Activated CD8-positive, alpha-beta T cell treated with anti-CD3 and anti-CD28 coated beads, Interleukin-2, amount 10 ng/mL, durations not matched to agents 7 days and 5 days (primary cell): ENCODE results near the gene ALDH4A1. TPM values are rescaled to one million over a fixed set of nuclear protein-coding genes. Genes with fewer than 3 reads are reported as not detected.

ENCODE experiments used
- ATAC-seq: fragments of 150-1000 bp; cut with Tn5 transposase; one replicate; pipeline ENCODE4 v1.10.0; 2021; ENCODE audit warnings: moderate library complexity
- CTCF ChIA-PET: fragments of 350-600 bp; sonication (Branson Sonifier 250); formaldehyde crosslinking; loops from one replicate; lab custom pipeline; 2021; ENCODE audit warnings: antibody characterized with exemption; lab: Charles Lee
- POLR2A ChIA-PET: fragments of 350-600 bp; sonication (Branson Sonifier 250); formaldehyde crosslinking; loops from one replicate; lab custom pipeline; 2021; ENCODE audit warnings: antibody characterized with exemption; lab: Charles Lee
- DNase-seq: peaks from one replicate; pipeline ENCODE4 v3.0.0-alpha.2; 2020
- H3K27ac Mint-ChIP-seq: one replicate; pipeline ENCODE4 v1.8.0; 2021; ENCODE audit warnings: mild to moderate bottlenecking, mixed read lengths
- H3K27me3 Mint-ChIP-seq: one replicate; pipeline ENCODE4 v1.8.0; 2021; ENCODE audit warnings: low read depth, mixed read lengths
- H3K36me3 Mint-ChIP-seq: one replicate; pipeline ENCODE4 v1.8.0; 2021; ENCODE audit warnings: low read depth, mixed read lengths
- H3K4me1 Mint-ChIP-seq: one replicate; pipeline ENCODE4 v1.8.0; 2021; ENCODE audit warnings: low read depth, mixed read lengths
- H3K4me3 Mint-ChIP-seq: one replicate; pipeline ENCODE4 v1.8.0; 2021; ENCODE audit warnings: mild to moderate bottlenecking, mixed read lengths
- H3K9me3 Mint-ChIP-seq: one replicate; pipeline ENCODE4 v1.8.0; 2022; ENCODE audit warnings: mixed read lengths; ENCODE audit not compliant: insufficient read depth
- total RNA-seq, 2 experiments: library from RNA; stranded (reverse); gene quantifications; one replicate each; pipeline ENCODE4 v1.2.3, GENCODE V29; 2021

Gene ALDH4A1
- total RNA-seq, 2 experiments from 2014 or later = 4.2 to 4.3 TPM

GRCh38 chr1:18946550-18947381 lies 44.4 kb upstream of the ALDH4A1 start:
- ChIA-PET CTCF (interaction anchor here (1.4 kb wide), 1 partner anchor 40 kb away, joined by 3 read pairs; no protein-coding TSS in a partner anchor), POLR2A (interaction anchor here (1.4 to 4.3 kb wide), 2 partner anchors 19 to 35 kb away, joined by 3 to 28 read pairs; no protein-coding TSS in a partner anchor)
- no peak overlapping the region for H3K4me3 Mint-ChIP-seq
- H3K36me3 Mint-ChIP-seq = no peaks in the 10 kb centered on the region
- ATAC-seq = no peak
- H3K9me3 Mint-ChIP-seq = no peaks in the 10 kb centered on the region
- peak overlapping the region; percentile 13 for H3K27ac Mint-ChIP-seq
- no peaks in the 10 kb centered on the region for H3K27me3 Mint-ChIP-seq
- peaks cover 63% of the 10 kb centered on the region for H3K4me1 Mint-ChIP-seq
- no peak for DNase-seq

DNA sequence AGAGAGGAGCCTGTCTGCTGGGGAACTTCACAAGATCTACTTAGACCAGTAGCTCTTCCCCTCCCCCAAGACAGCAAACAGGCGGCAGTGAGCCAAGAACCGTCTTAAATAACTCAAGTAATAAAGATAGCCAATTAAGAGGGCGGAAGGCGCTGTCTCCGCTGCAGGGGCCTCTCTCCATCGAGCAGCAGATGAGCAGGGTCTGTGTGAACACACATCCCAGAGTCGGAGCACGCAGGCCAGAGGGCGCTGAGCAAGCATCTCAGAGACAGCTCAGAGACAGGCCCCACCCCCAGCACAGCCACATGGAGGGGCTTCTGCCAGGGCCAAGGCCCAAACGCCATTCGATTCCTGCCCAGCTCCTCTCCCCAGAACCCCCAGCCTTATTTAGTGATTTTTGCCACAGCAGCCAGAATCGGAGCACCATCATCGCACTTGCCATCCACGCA lies 43.1 kb upstream of the ALDH4A1 start:
- Mint-ChIP-seq H3K27ac (no peak overlapping the region), H3K4me1 (peaks cover 49% of the 10 kb centered on the region), H3K4me3 (no peak overlapping the region), H3K9me3 (no peaks in the 10 kb centered on the region), H3K36me3 (no peaks in the 10 kb centered on the region), H3K27me3 (no peaks in the 10 kb centered on the region)
- ATAC-seq = no peak
- ChIA-PET CTCF (interaction anchor here (1.4 kb wide), 1 partner anchor 38 kb away, joined by 3 read pairs; no protein-coding TSS in a partner anchor), POLR2A (interaction anchor here (1.0 to 4.3 kb wide), 3 partner anchors 14 to 34 kb away, joined by 3 to 28 read pairs (median 3); no protein-coding TSS in a partner anchor)
- no peak for DNase-seq

DNA sequence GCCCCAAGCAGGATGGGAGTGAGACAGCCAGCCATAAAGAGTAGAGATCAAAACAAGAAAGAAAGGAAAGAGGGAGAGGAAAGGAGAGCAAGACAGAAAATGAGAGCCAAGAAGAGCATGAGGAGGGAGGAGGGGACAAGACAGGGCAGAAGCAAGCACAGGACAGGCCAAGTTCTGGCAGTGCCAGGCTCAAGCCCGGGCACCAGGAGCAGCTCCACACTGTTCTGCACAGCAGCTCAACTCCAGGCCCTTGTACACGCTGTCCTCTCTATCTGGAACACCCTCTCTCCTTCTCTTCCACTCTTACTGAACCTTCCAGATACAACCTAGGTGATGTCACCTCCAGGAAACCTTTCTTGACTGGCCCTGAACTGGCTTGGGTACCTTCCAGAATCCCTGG lies 42.5 kb upstream of the ALDH4A1 start:
- ChIA-PET CTCF (interaction anchor here (1.3 to 1.4 kb wide), 2 partner anchors 8 to 38 kb away, joined by 3 read pairs; no protein-coding TSS in a partner anchor), POLR2A (interaction anchor here (1.0 to 4.3 kb wide), 2 partner anchors 14 to 17 kb away, joined by 3 to 28 read pairs; no protein-coding TSS in a partner anchor)
- Mint-ChIP-seq H3K36me3 (no peaks in the 10 kb centered on the region), H3K4me3 (no peak overlapping the region), H3K27me3 (no peaks in the 10 kb centered on the region), H3K9me3 (no peaks in the 10 kb centered on the region), H3K4me1 (peaks cover 43% of the 10 kb centered on the region), H3K27ac (no peak overlapping the region)
- ATAC-seq (no peak), DNase-seq (no peak)

GRCh38 chr1:18943914-18944572 lies 41.7 kb upstream of the ALDH4A1 start:
- Mint-ChIP-seq H3K4me1 (peaks cover 36% of the 10 kb centered on the region), H3K4me3 (no peak overlapping the region), H3K27me3 (no peaks in the 10 kb centered on the region), H3K9me3 (no peaks in the 10 kb centered on the region), H3K36me3 (no peaks in the 10 kb centered on the region), H3K27ac (no peak overlapping the region)
- ATAC-seq = no peak
- no peak for DNase-seq
- ChIA-PET CTCF (interaction anchor here (1.0 to 1.3 kb wide), 3 partner anchors 9 to 160 kb away, joined by 3 to 4 read pairs (median 3); no protein-coding TSS in a partner anchor), POLR2A (interaction anchor here (0.7 to 4.3 kb wide), 3 partner anchors 13 to 17 kb away, joined by 3 to 28 read pairs (median 3); no protein-coding TSS in a partner anchor)

DNA sequence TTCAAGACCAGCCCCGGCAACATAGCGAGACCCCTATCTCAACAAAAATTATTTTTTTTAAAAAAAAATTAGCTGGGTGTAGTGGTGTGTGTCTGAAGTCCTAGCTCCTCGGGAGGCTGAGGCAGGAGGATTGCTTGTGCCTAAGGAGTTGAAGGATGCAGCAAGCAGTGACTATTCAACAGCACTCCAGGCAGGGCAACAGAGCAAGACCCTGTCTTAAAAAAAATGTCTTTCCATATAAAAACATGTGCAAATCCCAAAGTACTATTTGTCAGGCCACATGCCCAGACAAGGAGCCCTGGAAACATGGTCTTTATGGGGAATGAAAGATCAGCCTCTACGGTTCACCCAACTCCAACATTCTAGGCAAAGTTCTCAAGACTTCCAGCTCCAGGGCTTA lies 40.8 kb upstream of the ALDH4A1 start:
- Mint-ChIP-seq H3K27me3 (no peaks in the 10 kb centered on the region), H3K36me3 (no peaks in the 10 kb centered on the region), H3K4me1 (peaks cover 27% of the 10 kb centered on the region), H3K4me3 (no peak overlapping the region), H3K9me3 (no peaks in the 10 kb centered on the region), H3K27ac (no peak overlapping the region)
- POLR2A ChIA-PET = interaction anchor here (4.3 kb wide), 1 partner anchor 16 kb away, joined by 28 read pairs; no protein-coding TSS in a partner anchor
- CTCF ChIA-PET = interaction anchor here (1.0 to 1.3 kb wide), 2 partner anchors 31 to 161 kb away, joined by 3 to 4 read pairs; no protein-coding TSS in a partner anchor
- DNase-seq (no peak), ATAC-seq (no peak)

GRCh38 chr1:18942340-18942739 lies 40.0 kb upstream of the ALDH4A1 start:
- H3K27me3 Mint-ChIP-seq = no peaks in the 10 kb centered on the region
- POLR2A ChIA-PET = no interaction called here
- no peak overlapping the region for H3K4me3 Mint-ChIP-seq
- no peak overlapping the region for H3K27ac Mint-ChIP-seq
- no peak for DNase-seq
- no peaks in the 10 kb centered on the region for H3K9me3 Mint-ChIP-seq
- no peaks in the 10 kb centered on the region for H3K36me3 Mint-ChIP-seq
- H3K4me1 Mint-ChIP-seq = peaks cover 19% of the 10 kb centered on the region
- CTCF ChIA-PET = interaction anchor here (1.4 kb wide), 1 partner anchor 9 kb away, joined by 4 read pairs; no protein-coding TSS in a partner anchor
- ATAC-seq = no peak

- Mint-ChIP-seq H3K36me3 (no peaks in the 10 kb centered on the region), H3K27me3 (no peaks in the 10 kb centered on the region), H3K4me1 (peaks cover 11% of the 10 kb centered on the region), H3K4me3 (no peak overlapping the region), H3K27ac (no peak overlapping the region), H3K9me3 (no peaks in the 10 kb centered on the region)
- DNase-seq (no peak), ATAC-seq (no peak)
- ChIA-PET POLR2A (interaction anchor here (0.8 to 1.3 kb wide), 2 partner anchors 10 to 14 kb away, joined by 3 to 5 read pairs; no protein-coding TSS in a partner anchor), CTCF (interaction anchor here (1.0 to 1.6 kb wide), 4 partner anchors 10 to 39 kb away, joined by 3 to 4 read pairs (median 3); partner anchors contain the start of gene ALDH4A1)
Measured at GRCh38 chr1:18941221-18942141, 39.1 kb upstream of the ALDH4A1 start.

- Mint-ChIP-seq H3K4me1 (peaks cover 7% of the 10 kb centered on the region), H3K9me3 (no peaks in the 10 kb centered on the region), H3K36me3 (no peaks in the 10 kb centered on the region), H3K27ac (no peak overlapping the region), H3K27me3 (no peaks in the 10 kb centered on the region), H3K4me3 (no peak overlapping the region)
- no peak for DNase-seq
- no peak for ATAC-seq
- ChIA-PET POLR2A (interaction anchor here (0.5 to 1.3 kb wide), 3 partner anchors 11 to 106 kb away, joined by 3 to 5 read pairs (median 3); no protein-coding TSS in a partner anchor), CTCF (interaction anchor here (1.0 to 1.6 kb wide), 4 partner anchors 10 to 57 kb away, joined by 3 read pairs; partner anchors contain the start of gene ALDH4A1)
Measured at GRCh38 chr1:18940303-18941020, 38.1 kb upstream of the ALDH4A1 start.

- Mint-ChIP-seq H3K36me3 (no peaks in the 10 kb centered on the region), H3K9me3 (no peaks in the 10 kb centered on the region), H3K4me3 (no peak overlapping the region), H3K27me3 (no peaks in the 10 kb centered on the region), H3K4me1 (peaks cover 7% of the 10 kb centered on the region), H3K27ac (no peak overlapping the region)
- DNase-seq (no peak), ATAC-seq (no peak)
- ChIA-PET CTCF (interaction anchor here (1.1 to 1.6 kb wide), 2 partner anchors 37 to 56 kb away, joined by 3 read pairs; partner anchors contain the start of gene ALDH4A1), POLR2A (interaction anchor here (0.5 to 1.3 kb wide), 2 partner anchors 13 to 107 kb away, joined by 3 to 4 read pairs; no protein-coding TSS in a partner anchor)
Measured at GRCh38 chr1:18939398-18940302, 37.3 kb upstream of the ALDH4A1 start.
